Adrenal gland (tissue), 19 donors: Measurements from ENCODE around the gene LMTK2. TPM values are rescaled to one million over a fixed set of nuclear protein-coding genes. Genes with fewer than 3 reads are reported as not detected.

Experiments
- DNase-seq, 7 donors: peaks; one replicate each; pipeline ENCODE4 v3.0.0-alpha.2; 2019 to 2020
- H3K27ac ChIP-seq, 5 donors: fragments of 200-600 bp; sonication (generic) in 4 of 5; 1 replicate in 3 of 5; 2 replicates in 2 of 5; pipeline versions ENCODE4 v1.5.1 to v1.8.0; 2016 to 2020; ENCODE audit warnings: mild to moderate bottlenecking in 1 of 5
- H3K27me3 ChIP-seq: fragments of 200-600 bp; 2 replicates; pipeline ENCODE4 v1.8.0; 2021
- H3K36me3 ChIP-seq, 2 donors: fragments of 200-600 bp; replicated peaks in 1 of 2; 1 replicate in 1 of 2; 2 replicates in 1 of 2; pipeline versions ENCODE4 v1.5.1 to v1.8.0; 2018 to 2022
- H3K4me1 ChIP-seq, 2 donors: fragments of 200-600 bp; replicated peaks in 1 of 2; 1 replicate in 1 of 2; 2 replicates in 1 of 2; pipeline versions ENCODE4 v1.5.1 to v1.8.0; 2018 to 2021
- H3K4me3 ChIP-seq, 4 donors: fragments of 200-600 bp; sonication (generic) in 3 of 4; one replicate each; pipeline ENCODE4 v1.5.1; 2016 to 2018
- H3K9me3 ChIP-seq, 3 donors: fragments of 200-600 bp; sonication (generic) in 1 of 3; replicated peaks in 1 of 3; 1 replicate in 2 of 3; 2 replicates in 1 of 3; pipeline versions ENCODE4 v1.5.1 to v1.8.0; 2016 to 2021
- CTCF ChIP-seq, 6 experiments: fragments of 450-650 bp in 4 of 6; fragments of 200-600 bp in 2 of 6; sonication (generic) in 1 of 6; IDR thresholded peaks; 1 replicate in 5 of 6; 2 replicates in 1 of 6; pipeline versions ENCODE4 v1.5.1 to v1.8.0; 2016 to 2021; ENCODE audit warnings: antibody characterized with exemption in 6 of 6, mild to moderate bottlenecking in 2 of 6, moderate library complexity in 1 of 6
- POLR2A ChIP-seq, 2 donors: fragments of 450-650 bp; IDR thresholded peaks; one replicate each; pipeline ENCODE4 v1.6.1; 2017; ENCODE audit warnings: antibody characterized with exemption in 2 of 2, mild to moderate bottlenecking in 2 of 2, moderate library complexity in 1 of 2
- WGBS, 4 donors: extraction: QIAGEN DNeasy Blood & Tissue Kit in 2 of 4; methylation state at CpG; one replicate each; pipeline versions ENCODE4 v1.1.5 to v1.1.7; 2013 to 2017; 5-methylcytosine and 5-hydroxymethylcytosine counted together
- intact Hi-C, 2 donors: fragments of 100-400 bp; cut with DNase I; formaldehyde crosslinking; loops; one replicate each; pipeline versions ENCODE4 v1.14.1 to v1.15.0; 2022 to 2023
- long read RNA-seq, 10 donors: library from polyadenylated mRNA in 3 of 10; unstranded in 2 of 10; stranded (forward) in 1 of 10; transcript quantifications; one replicate each; pipeline ENCODE4 v2.0.0 and lab custom pipeline, GENCODE V29; 2021 to 2026
- polyA plus RNA-seq, 3 donors: library from polyadenylated mRNA; stranded (reverse); fragments of 200-250 nt in 2 of 3; fragments of 350-450 nt in 1 of 3; fragmentation: Illumina TruSeq in 1 of 3; extraction: RNeasy Lipid Tissue Mini Kit (QIAGEN cat#74804) in 1 of 3; gene quantifications; one replicate each; pipeline ENCODE4 v1.2.3, GENCODE V29; 2013 to 2014
- total RNA-seq, 9 donors: library from RNA; depleted of rRNA in 4 of 9; stranded (reverse); fragments of >200 nt in 4 of 9; fragments of 120-200 nt in 1 of 9; fragmentation: NEBNext Ultra II Directional in 1 of 9; extraction: Animal tissue kit (Norgen Biotek cat#: 25700) in 1 of 9; gene quantifications; one replicate each; pipeline versions ENCODE4 v1.1.0 to v1.2.4, GENCODE V29; 2013 to 2023
- donor health status: healthy with polysubstance abuse.
- donor health status: Bipolar disorder and iron deficiency.
- donor health status: DM: yes; HTN: yes; CAD: no.
- donor health status: DM: no; HTN: no; CAD: no.
- donor health status: DM: no; HTN: no; CAD: no.
- donor health status: DM: yes; HTN: yes; CAD: no.

The LMTK2 gene
- total RNA-seq = 10 to 100 TPM in 8 of 9 donors, 1 to 10 TPM in 1; 9.4 to 36.2 (median 23.1) TPM
- polyA plus RNA-seq = 10 to 100 TPM in 1 of 3 donors, 1 to 10 TPM in 2; 3.4 to 16.5 (median 5.6) TPM
- long read RNA-seq, donor 1 = 0 reads
- long read RNA-seq, donor 2 = 0 reads
- long read RNA-seq, donor 3 = 0 reads
- long read RNA-seq, donor 4, partial matches to known transcripts = 0 of 1 reads
- long read RNA-seq, donor 4, other reads (novel, unspliced or antisense) = 1 of 1 reads
- long read RNA-seq, donor 5, partial matches to known transcripts = 5 of 14 reads
- long read RNA-seq, donor 5, other reads (novel, unspliced or antisense) = 9 of 14 reads
- long read RNA-seq, donor 6, partial matches to known transcripts = 0 of 1 reads
- long read RNA-seq, donor 6, other reads (novel, unspliced or antisense) = 1 of 1 reads
- long read RNA-seq, donor 7 = 0 reads
- long read RNA-seq, donor 8 = 0 reads
- long read RNA-seq, donor 9 = 0 reads
- long read RNA-seq, donor 10 = 0 reads

GRCh38 chr7:98106647-98107312 is at the start of gene LMTK2:
TSS of gene LMTK2 (plus strand) at chr7:98106862. CDS start at chr7:98107178, 316 bp downstream.
- DNase-seq = peak; percentile 94 to 98 (median 97)
- Histone ChIP-seq H3K4me3 (peak within 1 kb of the TSS; percentile 92 to 99 (median 96)), H3K4me1 (peaks cover 18 to 41% of the 10 kb centered on the region in 2 donors), H3K27ac (peak within 1 kb of the TSS in 4 of 5 donors; percentile 73 to 92 (median 87)), H3K9me3 (peaks cover 0 to 6% (median 0%) of the 10 kb centered on the region in 3 donors), H3K36me3 (no peaks in the 10 kb centered on the region), H3K27me3 (no peaks in the 10 kb centered on the region)
- intact Hi-C loops = loop anchor here (1.0 to 2.0 kb wide), 2 partner anchors 62 kb away; no protein-coding TSS in a partner anchor
- 0 to 1% (median 0%) methylated on average over 11 to 75 of the region's 75 CpGs for WGBS, 4 donors
- peak; percentile 72 to 92 for TF ChIP-seq POLR2A (IDR thresholded peaks at IDR 0.05)
- peak; percentile 95 to 98 (median 97) for TF ChIP-seq CTCF (IDR thresholded peaks at IDR 0.05)

GRCh38 chr7:98057157-98057556 is 49.5 kb upstream of the LMTK2 start:
- Histone ChIP-seq H3K36me3 (no peaks in the 10 kb centered on the region), H3K9me3 (no peaks in the 10 kb centered on the region), H3K4me1 (no peaks in the 10 kb centered on the region), H3K27ac (no peak overlapping the region), H3K27me3 (no peaks in the 10 kb centered on the region), H3K4me3 (no peak overlapping the region)
- no peak for DNase-seq
- WGBS, 4 donors = 86 to 91% (median 87%) methylated on average over 2 of the region's 2 CpGs
- intact Hi-C loops = no loop called here
- TF ChIP-seq POLR2A (IDR thresholded peaks at IDR 0.05) (no peak), CTCF (IDR thresholded peaks at IDR 0.05) (no peak)

- Histone ChIP-seq H3K4me3 (no peak overlapping the region), H3K36me3 (no peaks in the 10 kb centered on the region), H3K4me1 (no peaks in the 10 kb centered on the region), H3K9me3 (no peaks in the 10 kb centered on the region), H3K27me3 (no peaks in the 10 kb centered on the region), H3K27ac (no peak overlapping the region)
- DNase-seq = no peak
- 70 to 78% (median 77%) methylated on average over 10 of the region's 10 CpGs for WGBS, 4 donors
- TF ChIP-seq POLR2A (IDR thresholded peaks at IDR 0.05) = no peak
- no peak for TF ChIP-seq CTCF (IDR thresholded peaks at IDR 0.05)
- intact Hi-C loops = no loop called here
Observed at GRCh38 chr7:98058186-98058585, 48.5 kb upstream of the LMTK2 start.

GRCh38 chr7:98064233-98064632 is 42.4 kb upstream of the LMTK2 start:
- DNase-seq = no peak
- H3K4me1 ChIP-seq = no peaks in the 10 kb centered on the region
- H3K9me3 ChIP-seq = no peaks in the 10 kb centered on the region
- H3K27me3 ChIP-seq = peaks cover 4% of the 10 kb centered on the region
- no peak overlapping the region for H3K4me3 ChIP-seq
- no peak overlapping the region for H3K27ac ChIP-seq
- no peak for TF ChIP-seq POLR2A (IDR thresholded peaks at IDR 0.05)
- TF ChIP-seq CTCF (IDR thresholded peaks at IDR 0.05) = no peak
- intact Hi-C loops = no loop called here
- 40 to 70% (median 49%) methylated on average over 1 of the region's 1 CpG for WGBS, 4 donors
- H3K36me3 ChIP-seq = no peaks in the 10 kb centered on the region
